Uterus (tissue), 4 donors: ENCODE results near the gene MIOS. TPM values are rescaled to one million over a fixed set of nuclear protein-coding genes. Genes with fewer than 3 reads are reported as not detected.

ENCODE experiments used
- DNase-seq, 2 donors: peaks; one replicate each; pipeline ENCODE4 v3.0.0-alpha.2; 2019 to 2020
- H3K27ac ChIP-seq, 2 donors: fragments of 200-600 bp; sonication (generic); 1 replicate in 1 of 2; 2 replicates in 1 of 2; pipeline ENCODE4 v1.5.1; 2016 to 2018
- H3K27me3 ChIP-seq, 2 donors: fragments of 200-600 bp; sonication (generic); one replicate each; pipeline ENCODE4 v1.5.1; 2018 to 2019; ENCODE audit warnings: control low read depth in 1 of 2
- H3K36me3 ChIP-seq, 2 donors: fragments of 200-600 bp; sonication (generic); one replicate each; pipeline ENCODE4 v1.5.1; 2019; ENCODE audit warnings: control low read depth in 1 of 2
- H3K4me1 ChIP-seq, 2 donors: fragments of 200-600 bp; sonication (generic); one replicate each; pipeline ENCODE4 v1.5.1; 2018 to 2019; ENCODE audit warnings: control low read depth in 1 of 2
- H3K4me3 ChIP-seq, 2 donors: fragments of 200-600 bp; sonication (generic); 1 replicate in 1 of 2; 2 replicates in 1 of 2; pipeline ENCODE4 v1.5.1; 2018 to 2019; ENCODE audit warnings: mild to moderate bottlenecking in 1 of 2
- H3K9me3 ChIP-seq, 2 donors: fragments of 200-600 bp; sonication (generic); one replicate each; pipeline ENCODE4 v1.5.1; 2019; ENCODE audit warnings: control low read depth in 1 of 2
- POLR2A ChIP-seq, 2 donors: fragments of 450-650 bp; IDR thresholded peaks; one replicate each; pipeline ENCODE4 v1.6.1; 2016; ENCODE audit warnings: antibody characterized with exemption in 2 of 2, mild to moderate bottlenecking in 1 of 2, moderate library complexity in 1 of 2
- intact Hi-C: fragments of 100-400 bp; cut with DNase I; formaldehyde crosslinking; loops from one replicate; pipeline ENCODE4 v1.15.1; 2023; ENCODE audit warnings: low total_unique reads
- total RNA-seq, 4 donors: library from RNA; depleted of rRNA in 3 of 4; stranded (reverse); fragments of >200 nt in 3 of 4; gene quantifications; one replicate each; pipeline versions ENCODE4 v1.1.0 to v1.2.4, GENCODE V29; 2014 to 2023
- TF ChIP-seq, protein P1 (sequence below), 4 experiments: fragments of 200-600 bp in 2 of 4; fragments of 450-650 bp in 2 of 4; sonication (generic) in 2 of 4; IDR thresholded peaks; one replicate each; pipeline ENCODE4 v1.5.1; 2016 to 2019; ENCODE audit warnings: antibody characterized with exemption in 4 of 4, mild to moderate bottlenecking in 2 of 4, moderate library complexity in 1 of 4
- donor health status: DM: yes; HTN: yes; CAD: no.

The MIOS gene
- total RNA-seq, 4 donors from 2014 or later, result 13.2 to 124 (median 28.5) TPM

DNA sequence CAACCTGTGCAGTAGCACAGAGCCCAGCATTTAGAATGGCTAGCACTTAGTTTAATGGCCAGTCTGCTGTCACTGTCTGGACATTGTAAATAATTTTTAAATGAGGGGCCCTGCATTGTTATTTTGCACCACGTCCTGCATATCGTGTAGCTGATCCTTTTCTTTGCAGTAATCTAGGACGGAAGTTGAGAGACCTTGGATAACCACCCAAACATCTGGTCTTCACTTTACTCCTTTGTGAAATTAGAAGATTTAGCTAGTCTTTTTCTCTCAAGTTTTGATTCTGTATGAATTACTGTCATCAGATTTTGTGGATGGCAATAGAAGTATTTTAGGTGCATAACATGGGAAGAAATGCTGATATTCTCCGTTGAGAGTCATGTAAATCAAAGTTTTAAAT is 1.9 kb downstream of the MIOS start:
- Histone ChIP-seq H3K4me1 (peaks cover 0 to 9% of the 10 kb centered on the region in 2 donors), H3K27me3 (no peaks in the 10 kb centered on the region), H3K9me3 (no peaks in the 10 kb centered on the region), H3K4me3 (peak overlapping the region in 1 of 2 donors; percentile 47), H3K36me3 (no peaks in the 10 kb centered on the region), H3K27ac (no peak overlapping the region)
- no peak for TF ChIP-seq POLR2A (IDR thresholded peaks at IDR 0.05)
- TF ChIP-seq, protein P1, sequence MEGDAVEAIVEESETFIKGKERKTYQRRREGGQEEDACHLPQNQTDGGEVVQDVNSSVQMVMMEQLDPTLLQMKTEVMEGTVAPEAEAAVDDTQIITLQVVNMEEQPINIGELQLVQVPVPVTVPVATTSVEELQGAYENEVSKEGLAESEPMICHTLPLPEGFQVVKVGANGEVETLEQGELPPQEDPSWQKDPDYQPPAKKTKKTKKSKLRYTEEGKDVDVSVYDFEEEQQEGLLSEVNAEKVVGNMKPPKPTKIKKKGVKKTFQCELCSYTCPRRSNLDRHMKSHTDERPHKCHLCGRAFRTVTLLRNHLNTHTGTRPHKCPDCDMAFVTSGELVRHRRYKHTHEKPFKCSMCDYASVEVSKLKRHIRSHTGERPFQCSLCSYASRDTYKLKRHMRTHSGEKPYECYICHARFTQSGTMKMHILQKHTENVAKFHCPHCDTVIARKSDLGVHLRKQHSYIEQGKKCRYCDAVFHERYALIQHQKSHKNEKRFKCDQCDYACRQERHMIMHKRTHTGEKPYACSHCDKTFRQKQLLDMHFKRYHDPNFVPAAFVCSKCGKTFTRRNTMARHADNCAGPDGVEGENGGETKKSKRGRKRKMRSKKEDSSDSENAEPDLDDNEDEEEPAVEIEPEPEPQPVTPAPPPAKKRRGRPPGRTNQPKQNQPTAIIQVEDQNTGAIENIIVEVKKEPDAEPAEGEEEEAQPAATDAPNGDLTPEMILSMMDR (IDR thresholded peaks at IDR 0.05), result no peak
- no peak for DNase-seq
- intact Hi-C loops, result no loop called here

DNA sequence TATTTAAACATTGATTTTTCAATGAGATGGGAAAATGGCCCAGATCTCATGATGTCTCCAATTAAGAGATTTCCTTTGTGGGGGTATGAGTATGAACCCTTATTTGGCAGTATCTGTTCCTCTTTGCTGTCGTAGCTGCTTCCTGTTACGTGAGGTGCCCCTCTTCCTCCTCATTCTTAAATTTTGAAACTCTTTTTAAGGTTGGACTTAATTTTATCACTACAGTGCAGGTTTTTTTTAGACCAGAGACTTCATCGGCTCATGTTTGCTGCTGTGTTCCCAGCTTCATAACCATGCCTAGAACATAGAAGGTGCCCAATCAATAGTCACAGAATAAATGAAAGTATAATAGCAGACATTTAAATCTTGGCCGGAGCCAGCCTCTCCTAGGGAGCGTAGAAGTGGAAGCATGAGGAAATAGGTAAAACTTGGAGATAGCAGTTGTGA is 2.4 kb downstream of the MIOS start:
- TF ChIP-seq, protein P1 (IDR thresholded peaks at IDR 0.05), result no peak
- TF ChIP-seq POLR2A (IDR thresholded peaks at IDR 0.05), result no peak
- H3K4me1 ChIP-seq, result peaks cover 0 to 9% of the 10 kb centered on the region in 2 donors
- no peaks in the 10 kb centered on the region for H3K36me3 ChIP-seq
- no peak overlapping the region for H3K4me3 ChIP-seq
- no peak overlapping the region for H3K27ac ChIP-seq
- intact Hi-C loops, result no loop called here
- DNase-seq, result no peak
- H3K9me3 ChIP-seq, result no peaks in the 10 kb centered on the region
- H3K27me3 ChIP-seq, result no peaks in the 10 kb centered on the region

DNA sequence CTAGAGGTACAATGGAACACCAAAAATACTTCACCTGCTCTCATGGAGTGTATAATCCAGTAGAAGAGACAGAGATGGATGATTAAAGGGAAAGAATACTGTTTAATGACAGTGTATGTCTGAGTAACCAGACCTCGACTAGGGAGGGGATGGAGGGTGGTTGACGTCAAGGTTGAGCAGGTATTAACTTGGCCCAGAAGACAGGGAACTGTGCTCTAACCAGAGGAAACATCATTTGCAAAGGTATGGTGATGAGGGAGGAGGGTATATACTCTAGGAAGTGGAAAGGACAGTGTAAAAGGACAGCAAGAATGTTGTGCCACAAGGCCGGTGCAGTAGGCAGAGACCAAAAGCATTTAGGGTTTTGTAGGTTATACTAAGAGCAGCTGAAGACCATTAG is 2.9 kb downstream of the MIOS start:
- no peak overlapping the region for H3K4me3 ChIP-seq
- H3K4me1 ChIP-seq, result peaks cover 0 to 9% of the 10 kb centered on the region in 2 donors
- H3K9me3 ChIP-seq, result no peaks in the 10 kb centered on the region
- TF ChIP-seq, protein P1 (IDR thresholded peaks at IDR 0.05), result no peak
- TF ChIP-seq POLR2A (IDR thresholded peaks at IDR 0.05), result no peak
- DNase-seq, result no peak
- no peaks in the 10 kb centered on the region for H3K27me3 ChIP-seq
- H3K36me3 ChIP-seq, result no peaks in the 10 kb centered on the region
- intact Hi-C loops, result no loop called here
- no peak overlapping the region for H3K27ac ChIP-seq

DNA sequence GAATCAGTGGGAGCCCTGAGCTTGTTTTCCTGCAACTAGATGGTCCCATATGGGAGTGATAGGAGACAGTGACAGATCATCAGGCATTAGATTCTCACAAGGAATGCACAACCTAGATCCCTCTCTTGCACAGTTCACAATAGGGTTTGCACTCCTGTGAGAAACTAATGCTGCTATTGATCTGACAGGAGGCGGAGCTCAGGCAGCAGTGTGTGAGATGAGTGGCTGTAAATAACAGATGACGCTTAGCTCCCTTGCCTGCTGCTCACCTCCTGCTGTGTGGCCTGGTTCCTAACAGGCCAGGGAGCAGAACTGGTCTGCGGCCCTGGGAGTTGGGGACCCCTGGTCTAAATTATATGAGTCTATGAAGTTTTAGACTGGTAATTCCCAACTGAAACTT is 3.9 kb downstream of the MIOS start:
- DNase-seq, result no peak
- intact Hi-C loops, result no loop called here
- H3K4me3 ChIP-seq, result no peak overlapping the region
- H3K27me3 ChIP-seq, result no peaks in the 10 kb centered on the region
- no peaks in the 10 kb centered on the region for H3K36me3 ChIP-seq
- H3K9me3 ChIP-seq, result no peaks in the 10 kb centered on the region
- no peak overlapping the region for H3K27ac ChIP-seq
- no peak for TF ChIP-seq POLR2A (IDR thresholded peaks at IDR 0.05)
- TF ChIP-seq, protein P1 (IDR thresholded peaks at IDR 0.05), result no peak
- peaks cover 0 to 9% of the 10 kb centered on the region in 2 donors for H3K4me1 ChIP-seq

DNA sequence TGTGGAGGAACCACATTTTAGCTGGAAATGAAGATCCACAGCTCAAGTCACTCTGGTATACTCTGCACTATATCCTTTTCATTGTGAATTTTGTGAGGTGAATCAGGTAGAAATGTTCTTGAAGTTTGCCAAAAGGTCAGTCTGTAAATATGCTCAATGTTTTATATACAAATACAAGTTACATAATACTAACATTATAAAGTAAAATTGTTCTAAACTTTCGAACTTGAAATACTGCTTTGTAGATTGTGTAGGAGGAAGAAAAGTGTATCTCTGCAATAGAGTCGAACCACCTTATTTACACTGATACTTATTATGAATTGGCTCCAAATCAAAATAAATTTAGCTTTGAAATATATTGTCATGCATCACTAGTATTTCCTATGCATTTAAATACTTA is 7.0 kb downstream of the MIOS start:
- H3K4me3 ChIP-seq, result no peak overlapping the region
- H3K27me3 ChIP-seq, result no peaks in the 10 kb centered on the region
- no peaks in the 10 kb centered on the region for H3K4me1 ChIP-seq
- H3K9me3 ChIP-seq, result no peaks in the 10 kb centered on the region
- TF ChIP-seq POLR2A (IDR thresholded peaks at IDR 0.05), result no peak
- TF ChIP-seq, protein P1 (IDR thresholded peaks at IDR 0.05), result no peak
- intact Hi-C loops, result no loop called here
- no peaks in the 10 kb centered on the region for H3K36me3 ChIP-seq
- H3K27ac ChIP-seq, result no peak overlapping the region
- no peak for DNase-seq
